Fibroblast of lung (primary cell): ENCODE results near the gene RAD23B. TPM values are rescaled to one million over a fixed set of nuclear protein-coding genes. Genes with fewer than 3 reads are reported as not detected.

Source experiments
- DNase-seq, 2 donors: peaks; one replicate each; pipeline versions ENCODE4 v3.0.0 to v3.0.0-alpha.2; 2010; ENCODE audit warnings: low read depth in 2 of 2
- H2AFZ ChIP-seq: 2 replicates; pipeline ENCODE4 v1.5.1; 2012; ENCODE audit warnings: low read length, control low read depth, inconsistent platforms
- H3K27ac ChIP-seq: 2 replicates; pipeline ENCODE4 v1.5.1; 2011; ENCODE audit warnings: low read length, control low read depth; ENCODE audit not compliant: insufficient read depth
- H3K27me3 ChIP-seq: 2 replicates; pipeline ENCODE4 v1.5.1; 2011; ENCODE audit warnings: mild to moderate bottlenecking, low read length; ENCODE audit not compliant: control insufficient read depth, insufficient read depth
- H3K36me3 ChIP-seq: 2 replicates; pipeline ENCODE4 v1.5.1; 2011; ENCODE audit warnings: low read length; ENCODE audit not compliant: control insufficient read depth, insufficient read depth
- H3K4me1 ChIP-seq: 2 replicates; pipeline ENCODE4 v1.5.1; 2011; ENCODE audit warnings: low read length; ENCODE audit not compliant: control insufficient read depth, insufficient read depth; ENCODE audit errors: extremely low read depth
- H3K4me2 ChIP-seq: 2 replicates; pipeline ENCODE4 v1.5.1; 2011; ENCODE audit warnings: low read length, control low read depth; ENCODE audit not compliant: insufficient read depth; ENCODE audit errors: extremely low read depth
- H3K4me3 ChIP-seq, 4 experiments: fragments of 200-600 bp in 1 of 4; sonication (generic) in 1 of 4; replicated peaks in 1 of 4; 2 replicates each; pipeline ENCODE4 v1.5.1; 2011 to 2016; ENCODE audit warnings: low read length in 4 of 4, low read depth in 3 of 4, mild to moderate bottlenecking in 3 of 4, control low read depth in 2 of 4, inconsistent platforms in 1 of 4, mixed read lengths in 1 of 4; ENCODE audit not compliant: insufficient read depth in 1 of 4; ENCODE audit errors: control extremely low read depth in 1 of 4
- H3K79me2 ChIP-seq: 2 replicates; pipeline ENCODE4 v1.5.1; 2012; ENCODE audit warnings: mild to moderate bottlenecking, low read length, inconsistent platforms; ENCODE audit not compliant: control insufficient read depth, insufficient read depth
- H3K9ac ChIP-seq: 2 replicates; pipeline ENCODE4 v1.5.1; 2011; ENCODE audit warnings: mild to moderate bottlenecking, low read length, control low read depth; ENCODE audit not compliant: insufficient read depth
- H3K9me3 ChIP-seq: 2 replicates; pipeline ENCODE4 v1.5.1; 2012; ENCODE audit warnings: low read depth, low read length; ENCODE audit not compliant: control insufficient read depth, insufficient read depth
- H4K20me1 ChIP-seq: 2 replicates; pipeline ENCODE4 v1.5.1; 2011; ENCODE audit warnings: low read length; ENCODE audit not compliant: control insufficient read depth, insufficient read depth; ENCODE audit errors: extremely low read depth
- CTCF ChIP-seq, 2 donors: IDR thresholded peaks in 1 of 2; conservative IDR thresholded peaks in 1 of 2; 1 replicate in 1 of 2; 2 replicates in 1 of 2; pipeline ENCODE4 v1.5.1; 2011 to 2012; ENCODE audit warnings: low read length in 2 of 2, control low read depth in 1 of 2, inconsistent platforms in 1 of 2, low read depth in 1 of 2, mild to moderate bottlenecking in 1 of 2
- EZH2 ChIP-seq: IDR thresholded peaks from 2 replicates; pipeline ENCODE4 v1.5.1; 2012; ENCODE audit warnings: low read length, control low read depth, mild to moderate bottlenecking; ENCODE audit errors: missing control alignments
- polyA plus RNA-seq, 2 donors: library from polyadenylated mRNA; depleted of rRNA in 1 of 2; stranded (reverse) in 1 of 2; unstranded in 1 of 2; fragments of >200 nt; gene quantifications; 2 replicates each; pipeline ENCODE4 v1.2.1, GENCODE V29; 2011 to 2012; ENCODE audit warnings: missing spikeins in 1 of 2
- total RNA-seq: library from RNA; depleted of rRNA; stranded (reverse); fragments of >200 nt; gene quantifications from 2 replicates; pipeline ENCODE4 v1.2.1, GENCODE V29; 2014

RAD23B gene
- total and polyA plus RNA-seq, 2 donors (not counting 1 experiment from before 2014, with no cell fraction given), result 156 to 607 TPM

GRCh38 chr9:107342476-107343161 is 59.5 kb downstream of the RAD23B start:
- H2AFZ ChIP-seq, result no peak overlapping the region
- H3K4me1 ChIP-seq, result peaks cover 5% of the 10 kb centered on the region
- DNase-seq, result no peak
- H3K4me2 ChIP-seq, result no peak overlapping the region
- no peaks in the 10 kb centered on the region for H3K9me3 ChIP-seq
- TF ChIP-seq EZH2 (no peak), CTCF (conservative IDR thresholded peaks at IDR 0.05 in 1 of 2, IDR thresholded peaks at IDR 0.05 in 1 of 2; ENCODE audit: low read depth in 1 of 2, low read length in 2 of 2) (no peak)
- H3K36me3 ChIP-seq, result peaks cover 18% of the 10 kb centered on the region
- no peaks in the 10 kb centered on the region for H3K27me3 ChIP-seq
- H4K20me1 ChIP-seq, result no peaks in the 10 kb centered on the region
- no peak overlapping the region for H3K4me3 ChIP-seq
- no peaks in the 10 kb centered on the region for H3K79me2 ChIP-seq
- no peak overlapping the region for H3K9ac ChIP-seq
- H3K27ac ChIP-seq, result no peak overlapping the region

GRCh38 chr9:107345327-107345726 is 62.2 kb downstream of the RAD23B start:
- Histone ChIP-seq H3K4me3 (no peak overlapping the region), H2AFZ (no peak overlapping the region), H3K27ac (no peak overlapping the region), H3K9me3 (no peaks in the 10 kb centered on the region), H3K9ac (no peak overlapping the region), H3K4me2 (no peak overlapping the region), H3K36me3 (peaks cover 10% of the 10 kb centered on the region), H3K4me1 (peaks cover 2% of the 10 kb centered on the region), H3K79me2 (no peaks in the 10 kb centered on the region), H4K20me1 (no peaks in the 10 kb centered on the region), H3K27me3 (no peaks in the 10 kb centered on the region)
- TF ChIP-seq CTCF (conservative IDR thresholded peaks at IDR 0.05 in 1 of 2, IDR thresholded peaks at IDR 0.05 in 1 of 2; ENCODE audit: low read depth in 1 of 2, low read length in 2 of 2), result no peak
- no peak for TF ChIP-seq EZH2
- DNase-seq, result no peak

GRCh38 chr9:107348836-107349235 is 65.8 kb downstream of the RAD23B start:
- DNase-seq, result no peak
- TF ChIP-seq EZH2 (no peak), CTCF (conservative IDR thresholded peaks at IDR 0.05 in 1 of 2, IDR thresholded peaks at IDR 0.05 in 1 of 2; ENCODE audit: low read depth in 1 of 2, low read length in 2 of 2) (no peak)

More at GRCh38 chr9:107348836-107349235, 65.8 kb downstream of the RAD23B start:
- H3K27ac ChIP-seq, result no peak overlapping the region
- no peaks in the 10 kb centered on the region for H3K9me3 ChIP-seq
- no peaks in the 10 kb centered on the region for H3K4me1 ChIP-seq
- no peak overlapping the region for H3K4me3 ChIP-seq
- H3K36me3 ChIP-seq, result no peaks in the 10 kb centered on the region
- H4K20me1 ChIP-seq, result no peaks in the 10 kb centered on the region
- H3K27me3 ChIP-seq, result peaks cover 3% of the 10 kb centered on the region
- no peaks in the 10 kb centered on the region for H3K79me2 ChIP-seq
- no peak overlapping the region for H3K9ac ChIP-seq
- H3K4me2 ChIP-seq, result no peak overlapping the region
- no peak overlapping the region for H2AFZ ChIP-seq
